ENCODE data around the gene GNB1L.
"Not testable (repeated sequence)": the region's sequence is repeated elsewhere in the genome, so short reads cannot be mapped to it uniquely, and the experiment has no call there.

The GNB1L gene

DNA sequence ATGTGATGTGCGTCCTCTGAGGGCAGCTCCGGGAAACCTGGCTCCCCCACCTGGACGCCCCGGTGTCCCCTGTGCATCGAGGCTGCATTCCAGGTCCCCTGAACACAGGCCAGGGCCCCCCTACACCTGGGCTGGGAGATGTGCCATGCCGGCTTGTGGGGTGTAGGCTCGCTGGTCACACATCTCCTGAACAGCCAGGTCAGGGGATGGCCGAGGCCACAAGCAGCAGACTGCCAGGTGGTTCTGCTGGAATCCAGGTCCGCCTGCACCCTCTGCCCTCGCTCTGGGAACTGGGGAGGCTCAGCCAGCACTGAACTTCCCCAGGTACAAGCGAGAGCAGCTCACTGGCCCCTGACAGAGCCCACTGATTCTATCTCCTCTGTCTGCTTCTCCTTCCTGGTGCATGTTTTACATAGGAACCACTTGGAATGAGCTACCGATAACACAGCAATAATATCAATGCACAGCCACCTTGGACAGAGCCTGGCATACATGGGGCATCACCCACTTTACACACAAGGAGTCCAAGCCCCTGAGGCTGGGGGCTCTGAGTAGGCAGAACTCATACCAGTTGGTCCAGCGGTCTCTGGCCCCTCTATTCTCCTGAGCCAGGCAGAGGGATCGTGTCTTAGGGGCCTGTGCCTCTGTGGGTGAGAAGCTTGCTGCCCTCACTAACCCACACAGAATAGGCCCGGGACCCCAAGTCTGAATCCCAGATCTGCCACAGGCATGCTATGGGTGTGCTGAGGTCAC, 47.3 kb downstream of the GNB1L start:
- DNase-seq, result peak; percentile 15

DNA sequence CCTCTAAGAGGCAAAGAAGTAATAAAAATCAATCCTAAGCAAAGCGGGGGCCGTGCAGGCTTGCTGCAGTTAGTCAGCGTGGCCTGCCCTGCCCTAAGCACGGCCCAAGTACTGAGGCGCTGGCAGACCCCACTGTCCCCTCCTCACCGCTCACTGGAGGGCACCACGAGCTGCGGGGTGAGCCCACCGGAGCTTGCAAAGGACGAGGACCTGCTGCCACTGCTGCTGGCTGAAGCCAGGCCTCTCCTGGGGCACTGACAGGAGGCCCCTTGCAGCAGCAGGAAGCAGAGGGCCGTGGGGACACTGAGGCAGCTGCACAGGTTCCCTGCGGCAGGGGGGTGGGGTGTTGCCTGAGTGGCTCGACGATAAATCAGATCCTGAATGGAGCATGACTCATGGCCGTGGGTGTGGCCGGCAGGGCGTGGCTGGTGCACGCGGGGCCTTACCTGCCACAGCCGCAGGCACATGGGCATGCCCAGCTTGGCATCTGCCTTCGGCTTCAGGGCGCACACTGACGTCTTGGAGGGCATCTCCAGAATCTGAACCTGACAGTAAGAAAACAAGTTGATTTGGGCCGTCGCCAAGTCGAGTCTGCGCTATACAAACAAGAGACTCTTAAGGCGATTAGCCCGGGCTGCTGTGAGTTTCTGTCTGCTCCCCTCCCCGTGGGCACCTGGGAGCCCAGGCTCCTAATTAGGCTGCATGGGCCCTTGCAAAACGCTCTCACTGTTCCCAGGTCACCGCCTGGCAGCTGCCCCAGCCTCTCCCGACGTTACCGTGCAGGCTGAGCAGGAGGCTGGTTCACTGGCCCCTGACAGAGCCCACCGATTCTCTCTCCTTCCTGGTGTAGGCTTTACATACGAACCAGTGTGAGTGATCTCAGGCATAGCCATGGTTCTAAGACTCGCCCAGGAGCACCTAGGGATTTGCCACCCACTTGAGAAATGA, 48.2 kb downstream of the GNB1L start:
- DNase-seq, result peak; percentile 18

DNA sequence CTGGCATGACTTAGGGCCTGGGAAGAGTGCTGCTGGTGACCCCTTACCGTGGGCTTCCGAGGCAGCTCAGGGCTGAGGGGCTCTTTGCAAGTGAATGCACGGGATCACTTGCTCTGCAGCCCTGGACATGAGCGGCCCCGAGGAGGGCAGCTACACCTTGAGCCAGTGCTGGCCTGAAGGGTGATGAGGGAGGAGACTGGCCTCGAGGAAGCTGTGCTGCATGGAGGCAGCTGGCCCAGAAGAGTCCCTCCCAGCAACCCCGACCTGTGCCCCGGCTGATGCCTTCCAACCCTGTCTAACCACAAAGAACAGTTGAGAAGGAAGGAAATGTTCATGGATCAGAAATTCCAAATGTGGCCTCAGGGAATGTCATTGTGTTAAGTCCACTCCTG, 48.9 kb downstream of the GNB1L start:
- DNase-seq, result peak; percentile 16

DNA sequence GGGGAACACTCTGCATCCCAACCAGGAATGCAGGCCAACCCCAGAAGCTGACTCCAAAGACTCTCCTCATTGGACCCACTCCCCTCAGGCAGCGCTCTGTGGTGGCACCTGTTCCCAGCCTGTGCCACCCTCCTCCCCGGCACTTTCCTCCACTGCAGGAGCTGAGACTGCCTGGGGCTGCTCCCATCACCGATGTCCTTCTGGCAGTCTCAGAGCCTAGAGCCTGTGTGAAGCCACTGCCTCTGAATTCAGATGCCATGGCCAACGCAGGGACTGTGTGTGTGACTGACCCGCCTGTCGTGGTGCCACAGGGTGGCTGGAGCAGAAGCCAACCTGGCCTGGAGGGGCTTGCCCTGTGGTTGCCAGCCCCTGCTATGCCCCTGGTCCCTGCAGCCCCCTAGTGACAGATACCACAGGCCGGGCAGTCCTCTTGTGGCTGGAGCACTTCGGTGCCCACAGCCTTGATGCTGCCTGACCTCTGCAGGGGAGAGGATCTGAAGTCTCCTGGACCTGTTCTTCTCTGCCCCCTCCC, 50.9 kb downstream of the GNB1L start:
- peak; percentile 14 for DNase-seq

DNA sequence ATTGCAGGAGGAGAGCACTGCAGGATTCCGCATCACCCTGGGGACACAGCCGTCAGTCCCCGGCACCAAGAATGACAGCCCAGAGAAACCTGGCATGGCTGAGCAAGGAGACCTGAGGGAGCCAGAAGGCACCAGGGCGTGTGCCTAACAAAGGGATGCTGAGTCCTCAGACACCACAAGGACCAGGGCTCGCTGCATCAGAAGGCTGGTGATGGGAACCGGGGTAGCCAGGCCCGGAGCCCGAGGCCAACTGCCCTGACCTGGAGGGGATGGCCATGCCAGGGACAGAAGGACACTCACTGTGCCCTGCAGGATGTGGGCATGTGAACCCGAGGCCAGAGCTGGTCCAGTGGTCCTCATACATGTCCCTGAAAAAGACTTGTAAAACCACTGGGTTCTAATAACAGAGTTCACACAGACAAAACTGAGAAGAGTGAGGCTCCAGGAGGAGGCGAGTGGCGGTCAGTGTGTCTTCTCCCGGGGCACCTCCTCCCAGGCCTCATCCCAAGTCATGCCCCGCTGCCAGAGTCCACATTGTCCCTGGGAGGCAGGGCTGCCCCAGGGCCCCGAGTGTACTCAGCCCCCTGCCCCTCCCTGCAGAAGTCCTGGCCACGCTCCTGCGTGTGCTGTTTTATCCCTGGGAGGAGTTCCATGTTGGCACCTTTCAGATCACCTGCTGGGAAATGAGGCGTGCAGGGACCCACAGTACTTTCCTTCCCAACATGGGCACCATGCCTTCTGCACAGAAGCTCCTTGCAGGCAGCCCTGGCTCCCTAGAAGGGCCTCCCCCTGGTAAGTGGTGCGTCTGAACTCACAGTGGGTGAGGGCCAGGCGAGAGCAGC, 51.6 kb downstream of the GNB1L start:
- peak; percentile 19 for DNase-seq

DNA sequence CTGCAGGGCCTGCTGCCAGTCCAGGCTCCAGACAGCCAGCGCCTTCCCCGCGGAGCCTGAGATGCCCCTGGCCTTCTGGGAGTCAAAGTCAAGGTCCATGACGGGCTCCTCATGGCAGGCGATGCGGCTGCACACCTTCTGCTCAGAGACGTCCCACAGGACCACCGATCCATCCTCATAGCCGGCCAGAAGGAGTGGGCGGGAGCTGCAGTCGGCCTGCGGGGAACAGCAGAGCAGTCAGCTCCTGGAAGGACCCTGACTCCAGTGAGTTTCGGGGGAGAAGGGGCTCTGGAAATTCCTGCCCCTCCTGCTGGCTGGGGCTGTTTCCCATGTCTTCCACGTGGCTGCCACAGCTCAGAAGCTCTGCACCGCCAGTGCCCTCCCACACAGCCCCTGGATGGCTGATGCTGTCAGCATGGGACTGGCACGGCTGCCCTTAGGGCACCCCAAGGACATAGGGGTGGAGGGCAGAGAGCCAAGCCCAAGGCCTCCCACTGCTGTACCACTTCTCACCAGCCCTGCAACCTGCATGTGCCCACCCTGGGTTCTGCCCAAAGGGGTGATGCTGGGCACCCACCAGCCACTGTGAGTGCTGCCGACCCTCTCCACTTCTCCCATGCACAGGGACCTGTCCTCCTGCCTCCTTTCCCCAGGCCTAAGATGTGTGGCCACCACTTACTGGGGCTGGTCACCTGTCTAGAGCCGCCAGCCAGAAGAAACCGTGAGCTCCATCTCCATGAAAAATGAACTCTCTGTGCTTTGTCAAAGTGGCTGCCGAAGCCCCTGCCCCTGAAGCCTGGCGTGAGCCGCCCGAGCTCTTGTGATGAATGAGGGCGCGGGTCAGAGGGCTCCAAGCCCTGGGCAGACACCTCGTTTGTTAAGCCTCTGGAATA, 52.4 kb downstream of the GNB1L start:
- peak; percentile 13 for DNase-seq

DNA sequence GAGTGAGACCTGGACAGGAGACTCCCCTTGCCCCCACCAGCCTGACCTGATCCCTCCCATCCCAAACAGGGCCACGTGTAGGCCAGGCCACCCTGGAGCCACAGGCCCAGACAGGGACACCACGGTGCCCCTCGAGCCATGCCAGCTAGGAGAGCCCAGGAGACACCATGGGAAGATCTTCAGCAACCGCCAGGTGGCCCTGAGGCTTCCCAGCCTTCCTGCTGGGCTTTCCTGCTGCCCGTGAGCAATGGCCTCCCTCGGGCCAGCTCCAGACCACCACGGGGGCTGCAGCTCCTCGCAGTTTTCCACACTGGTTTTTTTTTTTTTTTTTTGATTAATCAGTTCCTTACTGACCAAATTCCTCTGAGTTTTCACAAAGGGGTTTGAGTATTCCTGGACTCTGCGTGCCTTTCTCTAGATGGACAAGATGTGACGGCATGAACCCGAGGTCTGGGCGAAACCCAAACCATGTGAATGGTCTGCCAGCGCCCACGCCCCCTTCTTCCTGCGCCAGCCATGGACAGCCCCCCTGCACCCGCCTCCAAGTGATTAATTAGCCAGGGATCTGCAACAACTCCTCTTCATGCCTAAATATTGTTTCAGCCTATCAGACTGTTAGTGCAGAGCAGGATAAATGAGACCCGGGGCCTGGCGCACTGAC, 53.2 kb downstream of the GNB1L start:
- no peak for DNase-seq

DNA sequence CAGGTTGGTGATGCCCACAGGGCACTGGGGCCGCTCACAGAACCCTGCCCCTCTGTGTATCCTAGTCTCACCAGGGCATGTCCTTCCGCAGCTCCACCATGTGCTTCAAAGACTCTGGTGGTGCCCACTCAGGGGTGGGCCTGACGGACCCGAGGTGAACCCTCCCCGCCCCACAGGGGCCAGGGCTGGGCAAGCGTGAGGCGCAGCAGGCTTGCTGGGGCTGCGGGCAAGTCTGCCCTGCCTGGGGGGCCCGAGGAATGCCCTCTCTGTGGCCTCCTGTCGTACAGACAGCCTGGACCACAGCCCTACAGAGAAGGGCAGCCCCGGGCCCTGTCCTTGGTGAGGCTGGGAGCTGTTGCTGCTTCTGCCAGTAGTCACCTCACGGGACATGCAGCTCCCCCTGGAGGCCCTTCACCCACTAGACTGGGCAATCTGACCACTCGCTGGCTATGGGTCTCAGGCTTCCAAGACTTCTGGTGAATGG, 53.9 kb downstream of the GNB1L start:
- no peak for DNase-seq

DNA sequence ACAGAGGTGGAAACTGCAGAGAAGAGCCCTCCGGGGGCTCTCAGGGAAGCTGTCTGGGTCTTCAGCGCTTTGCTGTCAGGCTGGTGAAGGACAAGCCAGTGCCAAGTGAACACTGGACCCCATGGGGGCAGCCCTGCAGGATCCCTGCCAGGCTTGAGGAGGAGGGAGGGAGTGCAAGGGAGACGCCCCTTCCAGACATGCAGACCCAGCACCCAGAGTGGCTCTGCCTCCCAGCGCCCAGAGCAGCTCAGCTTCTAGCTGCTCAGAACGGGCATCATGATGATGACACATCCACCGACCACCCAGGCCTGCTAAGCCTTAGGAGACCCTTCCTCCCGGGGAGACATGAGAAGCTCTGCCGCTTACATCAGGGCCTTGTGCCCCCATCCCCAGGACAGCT, 54.4 kb downstream of the GNB1L start:
- DNase-seq, result no peak

DNA sequence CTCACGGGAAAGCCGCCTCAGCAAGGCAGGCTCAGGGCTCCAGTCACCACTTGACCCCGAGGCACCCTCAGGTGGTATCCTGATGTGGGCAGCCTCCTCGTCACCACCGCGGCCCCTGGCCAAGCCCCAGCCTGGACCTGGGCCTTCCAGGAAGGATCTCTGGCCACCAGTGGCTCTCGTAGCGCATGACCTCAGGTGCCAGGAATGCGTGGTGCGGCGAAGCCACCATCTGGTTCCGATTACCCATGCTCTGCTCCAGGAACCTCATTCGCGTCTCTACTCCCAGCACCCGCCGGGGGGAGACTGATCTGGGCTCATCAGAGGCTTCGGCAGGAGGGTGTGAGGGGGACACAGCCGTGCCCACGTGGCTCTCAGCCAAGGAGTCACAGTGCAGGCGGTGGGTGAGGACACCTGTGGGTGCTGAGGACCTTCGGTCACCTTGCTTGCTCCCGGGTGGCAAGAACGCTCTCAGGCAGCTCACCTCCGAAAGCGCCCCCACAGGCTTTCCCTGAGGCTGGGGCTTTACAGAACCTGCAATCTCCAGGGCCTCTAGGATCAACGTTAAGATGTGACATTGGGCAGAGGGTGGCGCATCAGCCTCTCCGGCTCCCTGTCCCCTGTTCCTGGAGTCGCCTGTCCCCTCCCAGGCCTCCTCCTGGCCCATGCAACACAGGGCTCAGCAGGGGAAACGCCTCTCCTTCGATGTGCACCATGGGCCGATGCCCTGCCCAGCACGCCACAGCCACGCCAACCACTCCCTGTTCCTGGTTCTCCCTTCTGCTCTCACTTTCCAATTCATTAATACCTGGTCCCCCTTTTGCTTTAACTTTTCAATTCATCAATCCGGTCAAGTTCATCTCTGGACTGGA, 55.1 kb downstream of the GNB1L start:
- DNase-seq, result peak; percentile 92

DNA sequence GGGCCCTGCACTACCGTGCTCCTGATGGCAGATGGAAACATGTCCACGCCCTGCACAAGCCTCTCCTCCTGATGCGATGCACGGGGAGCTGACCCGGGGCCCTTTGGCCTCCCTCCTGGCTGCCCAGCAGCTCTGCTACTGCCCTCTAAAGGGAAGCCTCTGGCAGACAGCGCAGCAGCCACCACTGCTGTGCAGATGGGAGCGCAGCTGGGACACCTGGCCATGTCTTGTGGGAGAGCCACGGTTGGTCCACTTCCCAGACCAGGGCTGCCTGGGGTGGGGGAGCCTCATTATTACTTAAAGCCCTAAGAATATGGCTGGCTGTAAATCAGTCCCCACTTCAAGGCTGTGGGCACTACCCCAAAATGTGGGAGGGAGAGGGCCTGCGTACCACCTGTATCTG, 55.8 kb downstream of the GNB1L start:
- DNase-seq, result peak; percentile 73

DNA sequence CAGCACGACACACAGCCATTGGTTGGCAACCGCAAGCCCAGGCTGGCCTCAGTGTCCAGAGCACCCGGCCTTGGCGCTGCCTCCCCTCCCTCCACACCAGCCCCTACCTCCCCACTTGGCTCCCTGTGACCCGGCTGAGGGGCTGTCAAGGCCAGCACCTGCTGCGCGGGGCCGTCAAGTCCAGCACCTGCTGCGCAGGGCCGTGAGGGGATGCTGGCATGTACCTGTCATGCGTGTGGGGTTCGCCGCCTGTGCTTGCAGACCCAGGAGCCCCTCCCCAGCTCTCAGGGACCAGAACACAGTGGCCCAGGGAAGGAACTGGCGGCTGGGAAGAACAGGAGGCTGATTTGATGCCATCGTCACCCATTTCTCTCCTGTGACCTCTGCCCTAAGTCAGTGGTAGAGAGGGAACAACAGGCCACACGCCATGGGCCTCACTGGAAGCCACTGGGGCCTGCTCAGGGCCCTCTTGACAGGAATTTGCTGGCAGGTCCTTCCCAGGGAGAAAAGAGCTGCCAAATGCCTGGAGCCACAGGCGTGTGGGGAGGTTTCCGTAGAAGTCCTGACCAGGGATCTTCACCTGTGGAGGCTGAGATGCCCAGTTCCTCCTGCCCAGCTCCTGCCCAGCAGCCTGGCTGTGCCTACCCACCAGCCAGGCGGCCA, 56.5 kb downstream of the GNB1L start:
- DNase-seq, result no peak

DNA sequence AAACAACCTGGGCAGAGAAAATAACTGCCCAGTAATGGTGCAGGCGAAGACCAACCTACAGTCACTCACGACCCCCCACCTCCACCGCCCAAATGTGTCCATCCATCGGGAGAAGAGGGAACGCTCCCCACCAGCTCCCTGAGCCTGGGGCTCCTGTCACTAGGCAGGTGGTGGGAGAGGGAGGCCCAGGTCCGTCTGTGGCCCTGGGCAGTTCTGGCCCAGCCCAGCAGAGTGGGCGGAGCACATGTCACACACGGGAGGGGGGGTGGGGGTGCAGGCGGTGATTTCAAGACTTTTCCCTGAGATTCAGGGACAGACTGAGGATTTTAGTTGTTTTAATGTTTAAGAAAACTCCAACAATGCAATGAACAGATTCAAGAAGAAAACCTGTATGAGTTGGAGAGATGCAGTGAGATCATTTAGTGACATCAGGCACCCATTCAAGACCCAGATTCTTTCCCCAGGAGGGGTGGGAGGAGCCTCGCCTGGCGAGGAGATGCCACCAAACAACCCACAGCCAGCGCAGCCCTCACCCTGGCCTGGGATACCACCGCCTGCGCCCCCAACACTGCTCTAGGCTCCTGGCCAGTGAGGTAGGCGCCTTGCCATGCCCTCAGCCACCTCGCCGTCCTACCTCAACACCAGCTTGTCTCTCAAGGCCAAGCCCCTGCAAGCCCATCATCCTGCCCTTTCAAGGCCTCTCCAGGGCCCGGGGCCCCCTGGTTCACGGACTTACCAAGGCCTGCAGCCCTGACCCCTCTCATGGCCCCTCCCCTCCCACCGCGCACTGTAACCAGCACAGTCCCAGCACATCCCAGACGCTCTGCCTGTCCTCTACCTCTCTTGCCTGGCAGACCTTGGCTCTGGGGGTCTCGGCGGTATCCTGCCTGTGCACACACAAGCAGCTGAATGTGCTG, 57.3 kb downstream of the GNB1L start:
- no peak for DNase-seq

DNA sequence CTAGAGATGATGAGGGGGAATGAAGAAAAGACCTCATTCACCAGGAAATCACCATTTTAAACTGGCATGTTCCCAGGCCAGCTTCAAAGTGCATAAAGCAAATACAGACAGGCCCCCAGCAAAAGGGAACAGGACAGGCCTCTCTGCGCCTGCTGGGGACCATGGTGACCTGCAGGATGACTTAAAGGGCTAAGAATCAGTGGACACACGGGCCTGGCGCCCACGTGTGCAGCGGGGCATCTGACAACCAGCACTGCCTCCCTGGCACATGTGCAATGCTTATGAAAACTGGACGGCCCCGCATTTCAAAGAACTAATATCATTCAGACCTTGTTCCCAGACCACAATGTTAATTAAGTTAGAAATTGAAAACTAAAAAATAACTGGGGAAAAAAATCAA, 58.5 kb downstream of the GNB1L start:
- no peak for DNase-seq

DNA sequence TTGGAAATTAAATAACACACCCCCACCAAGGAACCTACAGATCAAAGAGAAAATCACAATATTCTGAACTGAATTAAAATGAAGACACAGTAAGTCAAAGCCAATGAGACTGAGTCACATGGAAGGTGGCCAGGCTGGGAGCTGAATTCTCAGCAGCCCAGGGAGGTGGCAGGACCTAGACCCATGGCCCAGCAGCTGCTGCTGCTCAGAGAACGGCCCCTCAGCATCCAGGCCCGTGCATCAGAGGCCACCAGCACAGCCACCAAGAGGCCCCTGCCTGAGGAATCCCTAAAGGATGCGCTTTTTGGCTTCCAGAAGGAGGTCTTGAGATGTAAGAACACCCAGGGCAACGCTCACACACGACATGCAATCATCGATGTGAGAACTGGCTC, 59.1 kb downstream of the GNB1L start:
- no peak for DNase-seq

DNA sequence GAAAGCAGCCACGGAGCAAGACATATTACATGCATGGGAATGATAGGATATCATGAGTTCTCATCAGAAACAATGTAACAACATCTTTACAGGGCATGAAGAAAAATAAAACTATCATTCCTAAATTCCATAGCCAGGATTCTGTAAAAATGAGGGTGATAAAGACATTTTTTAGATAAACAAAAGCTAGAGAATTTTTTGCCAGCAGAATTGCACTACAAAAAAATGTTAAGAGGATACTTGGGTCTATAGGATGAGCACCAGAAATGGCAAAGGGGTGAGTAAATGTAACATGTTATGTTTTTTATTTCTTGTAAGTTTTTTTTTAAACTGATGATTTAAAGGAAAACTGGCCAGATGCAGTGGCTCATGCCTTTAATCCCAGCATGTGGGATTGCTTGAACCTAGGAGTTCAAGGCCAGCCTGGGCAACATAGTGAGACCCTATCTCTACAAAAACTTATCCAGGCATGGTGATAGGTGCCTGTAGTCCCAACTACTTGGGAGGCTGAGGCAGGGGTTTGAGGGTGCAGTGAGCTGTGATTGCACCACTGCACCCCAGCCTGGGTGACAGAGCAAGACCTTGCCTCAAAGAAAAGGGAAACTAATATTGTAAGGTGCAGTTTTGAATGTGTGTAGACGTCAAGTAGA, 60.9 kb downstream of the GNB1L start:
- no peak for DNase-seq

DNA sequence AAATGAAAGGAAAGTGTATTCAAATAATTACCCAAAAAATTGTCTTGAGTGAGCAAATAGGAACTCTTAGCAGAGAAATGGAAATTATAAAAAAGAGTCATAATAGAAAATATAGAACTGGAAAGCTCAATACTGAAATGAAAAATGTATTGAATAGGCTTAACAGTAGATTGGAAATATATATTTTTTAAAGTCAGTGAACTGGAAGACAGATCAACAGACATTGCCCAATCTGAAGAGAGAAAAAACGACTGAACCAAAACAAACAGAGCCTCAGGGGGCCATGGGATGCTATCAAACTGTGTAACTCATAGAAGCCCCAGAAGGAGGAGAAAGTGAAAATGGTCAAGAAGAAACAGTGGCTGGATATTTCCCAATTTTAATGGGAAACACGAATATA, 61.5 kb downstream of the GNB1L start:
- no peak for DNase-seq

DNA sequence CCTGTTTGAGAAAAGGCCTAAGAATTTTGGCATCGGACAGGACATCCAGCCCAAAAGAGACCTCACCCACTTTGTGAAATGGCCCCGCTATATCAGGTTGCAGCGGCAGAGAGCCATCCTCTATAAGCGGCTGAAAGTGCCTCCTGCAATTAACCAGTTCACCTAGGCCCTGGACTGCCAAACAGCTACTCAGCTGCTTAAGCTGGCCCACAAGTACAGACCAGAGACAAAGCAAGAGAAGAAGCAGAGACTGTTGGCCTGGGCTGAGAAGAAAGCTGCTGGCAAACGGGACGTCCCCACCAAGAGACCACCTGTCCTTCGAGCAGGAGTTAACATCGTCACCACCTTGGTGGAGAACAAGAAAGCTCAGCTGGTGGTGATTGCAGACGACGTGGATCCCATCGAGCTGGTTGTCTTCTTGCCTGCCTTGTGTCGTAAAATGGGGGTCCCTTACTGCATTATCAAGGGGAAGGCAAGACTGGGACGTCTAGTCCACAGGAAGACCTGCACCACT, 62.2 kb downstream of the GNB1L start:
- not testable (repeated sequence) for DNase-seq
